OCI-LY7 (cell line): Measurements from ENCODE around the gene PGLYRP2. TPM values are rescaled to one million over a fixed set of nuclear protein-coding genes. Genes with fewer than 3 reads are reported as not detected.

Experiments
- BruUV-seq: library from RNA; stranded (reverse); fragments of 400-500 nt; replicated peaks from 2 replicates; lab custom pipeline; 2021; lab: Mats Ljungman, UMichigan
- CTCF ChIA-PET: fragments of 300-600 bp; sonication (Branson Sonifier 250); formaldehyde crosslinking; loops from one replicate; lab custom pipeline; 2022; ENCODE audit warnings: antibody characterized with exemption; ENCODE audit not compliant: unreplicated experiment; lab: Charles Lee
- POLR2A ChIA-PET: fragments of 300-600 bp; sonication (Branson Sonifier 250); formaldehyde crosslinking; loops from one replicate; lab custom pipeline; 2022; ENCODE audit warnings: antibody characterized with exemption; lab: Charles Lee
- DNase-seq: peaks from one replicate; pipeline ENCODE4 v3.0.0-alpha.2; 2015; ENCODE audit warnings: low spot score
- H2AFZ ChIP-seq: fragments of 200-600 bp; sonication (generic), shearing (Covaris generic); 2 replicates; pipeline ENCODE4 v1.6.1; 2014; ENCODE audit warnings: mild to moderate bottlenecking, antibody characterized with exemption, low read length, moderate library complexity
- H3K27ac ChIP-seq: fragments of 200-600 bp; sonication (generic); 2 replicates; pipeline ENCODE4 v1.5.1; 2014; ENCODE audit warnings: mixed run types, low read depth, mild to moderate bottlenecking, moderate library complexity, low read length, inconsistent platforms; ENCODE audit not compliant: poor library complexity, severe bottlenecking
- H3K36me3 ChIP-seq: fragments of 200-600 bp; sonication (generic); 2 replicates; pipeline ENCODE4 v1.6.1; 2014; ENCODE audit warnings: mild to moderate bottlenecking, antibody characterized with exemption, low read length, moderate library complexity, mixed read lengths; ENCODE audit not compliant: insufficient read depth
- H3K4me1 ChIP-seq: fragments of 200-600 bp; sonication (generic); 2 replicates; pipeline ENCODE4 v1.5.1; 2014; ENCODE audit warnings: mild to moderate bottlenecking, low read length; ENCODE audit not compliant: insufficient read depth, poor library complexity, severe bottlenecking
- H3K4me2 ChIP-seq: fragments of 200-600 bp; sonication (generic); 2 replicates; pipeline ENCODE4 v1.6.1; 2014; ENCODE audit warnings: mild to moderate bottlenecking, low read length
- H3K4me3 ChIP-seq: fragments of 200-600 bp; sonication (generic); 2 replicates; pipeline ENCODE4 v1.5.1; 2014; ENCODE audit warnings: mild to moderate bottlenecking, low read depth, low read length; ENCODE audit not compliant: poor library complexity, severe bottlenecking
- H3K79me2 ChIP-seq: fragments of 200-600 bp; sonication (generic); 2 replicates; pipeline ENCODE4 v1.6.1; 2016; ENCODE audit warnings: low read depth, mild to moderate bottlenecking, low read length, moderate library complexity, mixed read lengths; ENCODE audit not compliant: insufficient read depth
- H3K9me2 ChIP-seq: fragments of 200-600 bp; sonication (generic); 2 replicates; pipeline ENCODE4 v1.6.1; 2016; ENCODE audit warnings: mild to moderate bottlenecking, low read length, mixed read lengths; ENCODE audit not compliant: insufficient read depth
- H3K9me3 ChIP-seq: fragments of 200-600 bp; sonication (generic); 2 replicates; pipeline ENCODE4 v1.6.1; 2014; ENCODE audit warnings: mild to moderate bottlenecking, mixed run types, low read length, mixed read lengths
- H4K20me1 ChIP-seq: fragments of 200-600 bp; sonication (generic); 2 replicates; pipeline ENCODE4 v1.6.1; 2014; ENCODE audit warnings: mild to moderate bottlenecking, antibody characterized with exemption, low read length, moderate library complexity, mixed read lengths; ENCODE audit not compliant: insufficient read depth
- CTCF ChIP-seq: fragments of 200-600 bp; sonication (generic); conservative IDR thresholded peaks from 2 replicates; pipeline ENCODE4 v1.5.1; 2014; ENCODE audit warnings: mild to moderate bottlenecking, antibody characterized with exemption, low read length, moderate library complexity, mixed read lengths
- EZH2phosphoT487 ChIP-seq: fragments of 200-600 bp; sonication (generic); IDR thresholded peaks from 2 replicates; pipeline ENCODE4 v1.6.1; 2018; ENCODE audit warnings: low read depth, borderline replicate concordance, mild to moderate bottlenecking, mixed run types, antibody characterized with exemption, low read length, moderate library complexity, mixed read lengths
- intact Hi-C: fragments of 100-400 bp; cut with micrococcal nuclease; formaldehyde crosslinking; loops from one replicate; pipeline ENCODE4 v1.10.0; 2022; ENCODE audit not compliant: unreplicated experiment
- total RNA-seq, 2 experiments: library from RNA; depleted of rRNA in 1 of 2; stranded (reverse); fragments of >200 nt in 1 of 2; shearing (Covaris generic) in 1 of 2; gene quantifications; 2 replicates each; pipeline ENCODE4 v1.2.3, GENCODE V29; 2014 to 2022

Gene PGLYRP2
- total RNA-seq, 2 experiments from 2014 or later, result not detected

DNA sequence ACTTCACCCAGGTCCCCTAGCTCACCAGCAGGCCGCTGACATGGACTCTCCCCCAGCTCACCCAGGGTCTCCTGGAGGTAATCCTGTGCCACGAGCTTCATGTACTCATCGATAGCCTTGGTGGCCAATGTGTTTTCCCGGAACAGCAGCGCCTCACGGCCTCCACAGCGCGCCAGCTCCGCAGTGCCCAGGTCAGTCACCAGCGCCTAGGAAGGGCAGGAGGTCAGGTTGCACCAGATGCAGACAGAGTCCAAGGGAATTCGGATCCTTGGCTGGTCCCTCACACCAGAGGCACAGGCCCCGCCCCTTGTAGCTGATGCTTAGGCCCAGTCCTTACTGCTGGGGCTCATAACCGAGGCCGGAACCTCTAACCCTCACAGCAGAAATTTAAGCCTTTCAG is 22.9 kb downstream of the PGLYRP2 start:
- intact Hi-C loops, result no loop called here
- H3K4me1 ChIP-seq, result no peaks in the 10 kb centered on the region
- DNase-seq, result no peak
- no peak overlapping the region for H3K27ac ChIP-seq
- no peak overlapping the region for H2AFZ ChIP-seq
- no peak overlapping the region for H3K4me2 ChIP-seq
- H3K36me3 ChIP-seq, result peaks cover 81% of the 10 kb centered on the region
- no peak overlapping the region for H3K4me3 ChIP-seq
- TF ChIP-seq CTCF (no peak), EZH2phosphoT487 (no peak)
- H4K20me1 ChIP-seq, result no peaks in the 10 kb centered on the region
- CTCF ChIA-PET, result no interaction called here
- no peaks in the 10 kb centered on the region for H3K9me2 ChIP-seq
- H3K79me2 ChIP-seq, result no peaks in the 10 kb centered on the region
- POLR2A ChIA-PET, result no interaction called here
- no TSS peak for BruUV-seq
- no peaks in the 10 kb centered on the region for H3K9me3 ChIP-seq

- H4K20me1 ChIP-seq, result no peaks in the 10 kb centered on the region
- H3K27ac ChIP-seq, result no peak overlapping the region
- CTCF ChIA-PET, result no interaction called here
- no peaks in the 10 kb centered on the region for H3K4me1 ChIP-seq
- peaks cover 76% of the 10 kb centered on the region for H3K36me3 ChIP-seq
- no peak overlapping the region for H2AFZ ChIP-seq
- no peak overlapping the region for H3K4me2 ChIP-seq
- H3K79me2 ChIP-seq, result no peaks in the 10 kb centered on the region
- intact Hi-C loops, result no loop called here
- no peak for DNase-seq
- no peaks in the 10 kb centered on the region for H3K9me2 ChIP-seq
- H3K9me3 ChIP-seq, result no peaks in the 10 kb centered on the region
- no TSS peak for BruUV-seq
- POLR2A ChIA-PET, result no interaction called here
- TF ChIP-seq EZH2phosphoT487 (no peak), CTCF (no peak)
- no peak overlapping the region for H3K4me3 ChIP-seq
Measured at GRCh38 chr19:15455996-15456395, 23.3 kb downstream of the PGLYRP2 start.

DNA sequence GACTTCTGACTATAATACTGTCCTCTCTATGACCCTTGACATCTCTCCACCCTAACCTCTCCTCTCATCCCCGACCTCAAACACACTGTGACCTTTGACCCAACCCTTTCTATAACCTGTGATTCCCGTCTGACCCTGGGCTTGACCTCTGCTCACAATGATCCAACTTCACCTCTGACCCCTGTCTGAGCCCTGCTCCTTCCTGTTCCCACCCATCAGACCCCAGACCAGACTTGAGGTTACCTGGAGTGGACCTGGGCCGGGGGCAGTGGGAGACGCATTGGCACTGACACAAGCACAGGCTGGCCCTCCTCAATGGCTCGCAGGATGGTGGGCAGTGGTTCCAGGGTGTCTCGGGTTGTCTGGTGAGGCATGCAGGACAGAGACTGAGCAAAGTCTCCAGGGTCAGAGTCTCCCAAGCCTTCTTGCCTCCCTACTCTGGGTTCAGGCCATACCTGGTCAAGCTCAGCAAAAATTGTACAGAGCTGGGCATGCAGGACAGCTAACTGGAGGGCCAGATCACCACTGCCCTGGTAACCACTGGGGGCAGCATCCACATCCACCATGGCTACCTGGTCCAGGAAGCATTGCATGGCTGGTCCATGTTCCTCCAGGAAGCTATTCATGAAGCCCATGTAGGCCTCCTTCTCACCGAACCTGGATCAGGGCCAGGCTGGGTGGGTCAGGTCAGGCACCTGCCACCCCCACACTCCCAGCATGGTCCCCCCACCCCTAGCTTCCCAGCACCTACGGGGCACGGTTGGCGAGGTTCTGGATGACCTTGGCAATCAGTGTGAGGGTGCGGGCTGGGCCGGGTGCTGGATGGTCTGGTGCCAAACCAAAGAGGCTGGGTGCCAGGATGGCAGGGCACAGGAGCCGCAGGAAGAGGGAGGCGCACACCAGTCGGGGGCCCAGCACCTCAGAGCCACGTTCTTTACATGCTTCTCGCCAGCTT is 25.1 kb downstream of the PGLYRP2 start:
- H4K20me1 ChIP-seq, result no peaks in the 10 kb centered on the region
- ChIA-PET CTCF (no interaction called here), POLR2A (interaction anchor here (0.5 kb wide), 1 partner anchor 13 kb away, joined by 3 read pairs; no protein-coding TSS in a partner anchor)
- peaks cover 60% of the 10 kb centered on the region for H3K36me3 ChIP-seq
- no peak overlapping the region for H3K4me3 ChIP-seq
- H3K4me2 ChIP-seq, result no peak overlapping the region
- TF ChIP-seq CTCF, result peak; percentile 41
- no peak for TF ChIP-seq EZH2phosphoT487
- no peak overlapping the region for H3K27ac ChIP-seq
- intact Hi-C loops, result no loop called here
- no peaks in the 10 kb centered on the region for H3K79me2 ChIP-seq
- BruUV-seq, result no TSS peak
- H3K9me2 ChIP-seq, result no peaks in the 10 kb centered on the region
- no peaks in the 10 kb centered on the region for H3K9me3 ChIP-seq
- no peak for DNase-seq
- peaks cover 2% of the 10 kb centered on the region for H3K4me1 ChIP-seq
- H2AFZ ChIP-seq, result no peak overlapping the region
